Measurements from ENCODE around the gene ZMIZ2. TPM values are rescaled to one million over a fixed set of nuclear protein-coding genes. Genes with fewer than 3 reads are reported as not detected.
A peak's percentile ranks its signal among the peaks of the same experiment; 100 is the strongest.
"Not testable (repeated sequence)": the region's sequence is repeated elsewhere in the genome, so short reads cannot be mapped to it uniquely, and the experiment has no call there.

ZMIZ2 gene
- polyA plus RNA-seq (3.2 to 5.4 TPM (median 4.7 TPM) in 3 replicates), polyA minus RNA-seq (9.7 to 19.9 TPM (median 10.2 TPM) in 3 replicates)
- polyA plus RNA-seq (2011; ENCODE audit: low read depth) = 9.1 TPM
- polyA plus RNA-seq (2011; cell fraction: cytosol; rRNA removed) = 2.0 and 4.4 TPM in 2 replicates
- 30.8 and 44.3 TPM in 2 replicates for polyA plus RNA-seq (2011; cell fraction: nucleus; rRNA removed)
- polyA plus RNA-seq (2012; ENCODE audit: low replicate concordance) = 19.4 TPM in 2 replicates
- 12.1 TPM for polyA minus RNA-seq (2011; cell fraction: cytosol; rRNA and poly(A)+ RNA removed)
- 14.4 and 17.2 TPM in 2 replicates for polyA minus RNA-seq (2011; cell fraction: nucleus; rRNA and poly(A)+ RNA removed)

GRCh38 chr7:44748045-44748947 lies at the start of gene ZMIZ2:
ZMIZ2 (plus strand) TSS chr7:44748847; CDS start chr7:44756250, 7,403 bp downstream.
- Histone ChIP-seq H3K27ac (ENCODE audit: control insufficient read depth, insufficient read depth, low read length) (peak within 1 kb of the TSS; percentile 84), H3K36me3 (ENCODE audit: control insufficient read depth in 2 of 2, extremely low read depth in 1 of 2, insufficient read depth in 2 of 2, low read length in 2 of 2) (peaks cover 0 to 11% of the 10 kb centered on the region in 2 experiments), H4K20me1 (ENCODE audit: control insufficient read depth, extremely low read depth, insufficient read depth, low read length) (peaks cover 3% of the 10 kb centered on the region), H3K4me2 (ENCODE audit: control insufficient read depth, extremely low read depth, insufficient read depth, low read depth, low read length) (peak within 1 kb of the TSS; percentile 90), H3K79me2 (ENCODE audit: control insufficient read depth, insufficient read depth, low read length) (peaks cover 27% of the 10 kb centered on the region), H3K4me1 (ENCODE audit: control insufficient read depth, extremely low read depth, insufficient read depth, low read length) (peaks cover 36% of the 10 kb centered on the region), H3K4me3 (ENCODE audit: control insufficient read depth in 2 of 3, extremely low read depth in 1 of 3, insufficient read depth in 2 of 3, low read depth in 1 of 3, low read length in 3 of 3) (peak within 1 kb of the TSS; percentile 67 to 89 (median 76)), H3K9ac (ENCODE audit: control insufficient read depth, extremely low read depth, insufficient read depth, low read length) (peak within 1 kb of the TSS; percentile 79), H3K9me3 (ENCODE audit: control insufficient read depth, low read depth, low read length) (no peaks in the 10 kb centered on the region), H3K9me1 (ENCODE audit: control insufficient read depth, extremely low read depth, insufficient read depth, low read length) (peaks cover 4% of the 10 kb centered on the region), H2AFZ (ENCODE audit: control insufficient read depth, low read length) (peak within 1 kb of the TSS; percentile 87), H3K27me3 (ENCODE audit: control insufficient read depth, extremely low read depth, insufficient read depth, low read length) (no peaks in the 10 kb centered on the region)
- no peak for FAIRE-seq
- dilution Hi-C loops (cut with MboI; ENCODE audit: extremely low pct_ligation_motif_present, low sequenced_read_pairs) = no loop called here
- TF ChIP-seq EZH2 (IDR thresholded peaks at IDR 0.05; ENCODE audit: low read length) = no peak
- TF ChIP-seq CTCF (optimal IDR thresholded peaks at IDR 0.05 in 1 of 3, IDR thresholded peaks at IDR 0.05 in 1 of 3, conservative IDR thresholded peaks at IDR 0.05 in 1 of 3; ENCODE audit: extremely low read depth in 1 of 3, insufficient read depth in 2 of 3, low read length in 3 of 3) = no peak
- DNase-seq (ENCODE audit: low read depth, low spot score) = no peak

- H3K27ac ChIP-seq (ENCODE audit: control insufficient read depth, insufficient read depth, low read length); H3K79me2 ChIP-seq (ENCODE audit: control insufficient read depth, insufficient read depth, low read length); H3K27me3 ChIP-seq (ENCODE audit: control insufficient read depth, extremely low read depth, insufficient read depth, low read length); FAIRE-seq; H3K9me3 ChIP-seq (ENCODE audit: control insufficient read depth, low read depth, low read length); H3K4me3 ChIP-seq (ENCODE audit: control insufficient read depth in 2 of 3, extremely low read depth in 1 of 3, insufficient read depth in 2 of 3, low read depth in 1 of 3, low read length in 3 of 3); H4K20me1 ChIP-seq (ENCODE audit: control insufficient read depth, extremely low read depth, insufficient read depth, low read length); H3K9me1 ChIP-seq (ENCODE audit: control insufficient read depth, extremely low read depth, insufficient read depth, low read length); H3K4me2 ChIP-seq (ENCODE audit: control insufficient read depth, extremely low read depth, insufficient read depth, low read depth, low read length); H3K9ac ChIP-seq (ENCODE audit: control insufficient read depth, extremely low read depth, insufficient read depth, low read length); H2AFZ ChIP-seq (ENCODE audit: control insufficient read depth, low read length); dilution Hi-C loops (cut with MboI; ENCODE audit: extremely low pct_ligation_motif_present, low sequenced_read_pairs); H3K4me1 ChIP-seq (ENCODE audit: control insufficient read depth, extremely low read depth, insufficient read depth, low read length); DNase-seq (ENCODE audit: low read depth, low spot score): not testable (repeated sequence)
- peaks cover 33 to 43% of the 10 kb centered on the region in 2 experiments for H3K36me3 ChIP-seq (ENCODE audit: control insufficient read depth in 2 of 2, extremely low read depth in 1 of 2, insufficient read depth in 2 of 2, low read length in 2 of 2)
Measured at GRCh38 chr7:44699598-44699997, 49.0 kb upstream of the ZMIZ2 start.

Measured in keratinocyte (primary cell).